Endothelial cell of umbilical vein (primary cell): ENCODE measurements around the gene TACR1. TPM values are rescaled to one million over a fixed set of nuclear protein-coding genes. Genes with fewer than 3 reads are reported as not detected.

ENCODE experiments used
- BruUV-seq: library from RNA; stranded (reverse); fragments of 400-500 nt; replicated peaks from 2 replicates; lab custom pipeline; 2021; lab: Mats Ljungman, UMichigan
- CTCF ChIA-PET: fragments of 300-600, 350-600 bp; sonication (Branson Sonifier 250); formaldehyde crosslinking; loops from one replicate; lab custom pipeline; 2021; ENCODE audit warnings: antibody characterized with exemption, inconsistent platforms; lab: Charles Lee
- POLR2A ChIA-PET: fragments of 300-600, 350-600 bp; sonication (Branson Sonifier 250); formaldehyde crosslinking; loops from one replicate; lab custom pipeline; 2021; ENCODE audit warnings: antibody characterized with exemption, inconsistent platforms; lab: Charles Lee
- DNase-seq: peaks from one replicate; pipeline ENCODE4 v3.0.0-alpha.2; 2011; ENCODE audit warnings: low read depth, low spot score
- FAIRE-seq: peaks from 2 replicates; lab custom pipeline; 2011; peaks lifted over from hg19 to GRCh38; lab: Jason Lieb, UNC
- H2AFZ ChIP-seq: 2 replicates; pipeline ENCODE4 v1.6.0; 2012; ENCODE audit warnings: low read depth, low read length, control low read depth, inconsistent platforms
- H3K27ac ChIP-seq: 2 replicates; pipeline ENCODE4 v1.5.1; 2011; ENCODE audit warnings: low read depth, mild to moderate bottlenecking, control low read depth, low read length, moderate library complexity; ENCODE audit not compliant: insufficient read depth
- H3K27me3 ChIP-seq, 2 experiments: 2 replicates each; pipeline versions ENCODE4 v1.6.0 to v1.6.1; 2011; ENCODE audit warnings: low read length in 2 of 2, mixed read lengths in 1 of 2; ENCODE audit not compliant: control insufficient read depth in 2 of 2, insufficient read depth in 2 of 2
- H3K36me3 ChIP-seq, 2 experiments: 2 replicates in 1 of 2; 3 replicates in 1 of 2; pipeline ENCODE4 v1.5.1; 2011; ENCODE audit warnings: low read length in 2 of 2, mild to moderate bottlenecking in 1 of 2, moderate library complexity in 1 of 2; ENCODE audit not compliant: control insufficient read depth in 2 of 2, insufficient read depth in 2 of 2; ENCODE audit errors: extremely low read depth in 1 of 2
- H3K4me1 ChIP-seq: 3 replicates; pipeline ENCODE4 v1.5.1; 2011; ENCODE audit warnings: mild to moderate bottlenecking, low read length; ENCODE audit not compliant: control insufficient read depth, insufficient read depth; ENCODE audit errors: extremely low read depth
- H3K4me2 ChIP-seq: 2 replicates; pipeline ENCODE4 v1.6.1; 2011; ENCODE audit warnings: low read length, control low read depth, mixed read lengths; ENCODE audit not compliant: insufficient read depth
- H3K4me3 ChIP-seq, 3 experiments: fragments of 200-600 bp in 1 of 3; sonication (generic), shearing (Covaris generic) in 1 of 3; replicated peaks in 1 of 3; 2 replicates each; pipeline ENCODE4 v1.5.1; 2011 to 2016; ENCODE audit warnings: control low read depth in 3 of 3, low read length in 3 of 3, mild to moderate bottlenecking in 2 of 3, inconsistent platforms in 1 of 3, low read depth in 1 of 3, moderate library complexity in 1 of 3; ENCODE audit not compliant: insufficient read depth in 1 of 3
- H3K79me2 ChIP-seq: 2 replicates; pipeline ENCODE4 v1.6.0; 2012; ENCODE audit warnings: low read length, inconsistent platforms; ENCODE audit not compliant: control insufficient read depth, insufficient read depth
- H3K9ac ChIP-seq: replicated peaks from 2 replicates; pipeline ENCODE3; 2011; ENCODE audit warnings: low read length, control low read depth; ENCODE audit not compliant: insufficient read depth; ENCODE audit errors: extremely low read depth
- H3K9me1 ChIP-seq: replicated peaks from 3 replicates; pipeline ENCODE4 v1.6.0; 2011; ENCODE audit warnings: mild to moderate bottlenecking, low read length; ENCODE audit not compliant: control insufficient read depth, insufficient read depth; ENCODE audit errors: extremely low read depth
- H3K9me3 ChIP-seq: replicated peaks from 2 replicates; pipeline ENCODE4 v1.5.1; 2012; ENCODE audit warnings: low read length, inconsistent platforms; ENCODE audit not compliant: control insufficient read depth, insufficient read depth
- H4K20me1 ChIP-seq: replicated peaks from 2 replicates; pipeline ENCODE3; 2011; ENCODE audit warnings: mild to moderate bottlenecking, low read length; ENCODE audit not compliant: control insufficient read depth, insufficient read depth; ENCODE audit errors: extremely low read depth
- EZH2 ChIP-seq: IDR thresholded peaks from 2 replicates; pipeline ENCODE4 v1.6.1; 2012; ENCODE audit warnings: borderline replicate concordance, low read depth, mild to moderate bottlenecking, moderate library complexity, low read length, inconsistent platforms; ENCODE audit not compliant: severe bottlenecking
- FOS ChIP-seq: IDR thresholded peaks from 2 replicates; pipeline ENCODE4 v1.6.1; 2011; ENCODE audit warnings: mild to moderate bottlenecking, low read length, moderate library complexity, borderline replicate concordance; ENCODE audit not compliant: insufficient read depth
- GATA2 ChIP-seq: IDR thresholded peaks from 2 replicates; pipeline ENCODE4 v1.7.0; 2011; ENCODE audit warnings: low read depth, mild to moderate bottlenecking, moderate library complexity, mixed read lengths, low read length; ENCODE audit not compliant: insufficient read length, insufficient read depth
- JUN ChIP-seq: IDR thresholded peaks from 2 replicates; pipeline ENCODE4 v1.6.1; 2011; ENCODE audit warnings: borderline replicate concordance, low read depth; ENCODE audit not compliant: insufficient read length, insufficient read depth
- MYC ChIP-seq: IDR thresholded peaks from one replicate; pipeline ENCODE4 v1.6.1; 2011; ENCODE audit warnings: mild to moderate bottlenecking, low read depth, low read length
- POLR2A ChIP-seq: IDR thresholded peaks from 2 replicates; pipeline ENCODE4 v1.6.1; 2012; ENCODE audit warnings: low read depth, mild to moderate bottlenecking, control low read depth, low read length
- POLR2AphosphoS5 ChIP-seq: IDR thresholded peaks from 2 replicates; pipeline ENCODE4 v1.6.1; 2012; ENCODE audit warnings: low read depth, mild to moderate bottlenecking, control low read depth, low read length, moderate library complexity; ENCODE audit not compliant: insufficient read depth
- dilution Hi-C: fragments of 300-500 bp; cut with MboI; formaldehyde crosslinking; loops from one replicate; pipeline ENCODE4 v1.15.0; 2019; ENCODE audit warnings: low sequenced_read_pairs; ENCODE audit not compliant: extremely low pct_ligation_motif_present
- intact Hi-C: fragments of 100-400 bp; cut with micrococcal nuclease; formaldehyde crosslinking; loops from one replicate; pipeline ENCODE4 v1.10.0; 2022
- polyA plus RNA-seq, 4 experiments: library from polyadenylated mRNA; depleted of rRNA in 3 of 4; stranded (reverse) in 3 of 4; unstranded in 1 of 4; fragments of >200 nt; gene quantifications; 2 replicates each; pipeline versions ENCODE4 v1.2.1 to v1.2.3, GENCODE V29; 2011 to 2012; ENCODE audit warnings: missing spikeins in 1 of 4
- total RNA-seq: library from RNA; stranded (reverse); gene quantifications from 2 replicates; pipeline ENCODE4 v1.2.3, GENCODE V29; 2021
- TF ChIP-seq, protein P1 (sequence below): IDR thresholded peaks from 2 replicates; pipeline ENCODE4 v1.6.1; 2011; ENCODE audit not compliant: insufficient read depth, insufficient read length
- TF ChIP-seq, protein P2 (sequence below), 2 donors: IDR thresholded peaks; 1 replicate in 1 of 2; 2 replicates in 1 of 2; pipeline ENCODE4 v1.5.1; 2011; ENCODE audit warnings: low read length in 2 of 2, mild to moderate bottlenecking in 2 of 2, moderate library complexity in 2 of 2, control low read depth in 1 of 2, inconsistent platforms in 1 of 2, low read depth in 1 of 2; ENCODE audit not compliant: insufficient read depth in 1 of 2; ENCODE audit errors: extremely low read depth in 1 of 2

Gene TACR1
- total and polyA plus RNA-seq, 2 donors (not counting 3 experiments of a cell fraction or from before 2014, with no cell fraction given) = not detected

DNA sequence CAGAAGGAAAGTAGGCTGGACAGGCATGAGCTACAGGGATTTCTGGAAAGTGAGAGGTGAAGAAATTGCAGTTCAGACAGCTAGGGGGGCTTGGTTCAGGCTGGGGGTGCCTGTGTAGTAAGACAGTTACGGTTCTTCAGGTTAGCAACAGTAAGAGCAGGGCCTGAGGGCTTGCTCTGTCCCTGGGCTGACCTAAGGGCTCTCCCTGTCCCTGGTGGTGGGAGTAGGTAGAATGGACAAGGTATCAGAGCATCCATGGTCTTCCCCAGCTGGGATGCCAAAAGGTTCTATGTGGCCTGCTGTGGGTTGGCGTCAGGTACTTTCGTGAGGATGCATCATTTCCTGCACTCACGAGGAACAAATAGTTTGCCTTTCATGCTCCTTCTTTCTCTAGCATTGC lies 34.6 kb upstream of the TACR1 start:
- H3K27me3 ChIP-seq = no peaks in the 10 kb centered on the region
- FAIRE-seq (no peak), DNase-seq (no peak)
- no peak overlapping the region for H3K9ac ChIP-seq
- H3K9me3 ChIP-seq = no peaks in the 10 kb centered on the region
- H2AFZ ChIP-seq = no peak overlapping the region
- TF ChIP-seq, protein P1, sequence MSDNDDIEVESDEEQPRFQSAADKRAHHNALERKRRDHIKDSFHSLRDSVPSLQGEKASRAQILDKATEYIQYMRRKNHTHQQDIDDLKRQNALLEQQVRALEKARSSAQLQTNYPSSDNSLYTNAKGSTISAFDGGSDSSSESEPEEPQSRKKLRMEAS = no peak
- TF ChIP-seq JUN = no peak
- TF ChIP-seq FOS = no peak
- TF ChIP-seq, protein P2, sequence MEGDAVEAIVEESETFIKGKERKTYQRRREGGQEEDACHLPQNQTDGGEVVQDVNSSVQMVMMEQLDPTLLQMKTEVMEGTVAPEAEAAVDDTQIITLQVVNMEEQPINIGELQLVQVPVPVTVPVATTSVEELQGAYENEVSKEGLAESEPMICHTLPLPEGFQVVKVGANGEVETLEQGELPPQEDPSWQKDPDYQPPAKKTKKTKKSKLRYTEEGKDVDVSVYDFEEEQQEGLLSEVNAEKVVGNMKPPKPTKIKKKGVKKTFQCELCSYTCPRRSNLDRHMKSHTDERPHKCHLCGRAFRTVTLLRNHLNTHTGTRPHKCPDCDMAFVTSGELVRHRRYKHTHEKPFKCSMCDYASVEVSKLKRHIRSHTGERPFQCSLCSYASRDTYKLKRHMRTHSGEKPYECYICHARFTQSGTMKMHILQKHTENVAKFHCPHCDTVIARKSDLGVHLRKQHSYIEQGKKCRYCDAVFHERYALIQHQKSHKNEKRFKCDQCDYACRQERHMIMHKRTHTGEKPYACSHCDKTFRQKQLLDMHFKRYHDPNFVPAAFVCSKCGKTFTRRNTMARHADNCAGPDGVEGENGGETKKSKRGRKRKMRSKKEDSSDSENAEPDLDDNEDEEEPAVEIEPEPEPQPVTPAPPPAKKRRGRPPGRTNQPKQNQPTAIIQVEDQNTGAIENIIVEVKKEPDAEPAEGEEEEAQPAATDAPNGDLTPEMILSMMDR (IDR thresholded peaks at IDR 0.05; ENCODE audit: extremely low read depth in 1 of 2, insufficient read depth in 1 of 2, low read depth in 1 of 2, low read length in 2 of 2) = no peak
- no peak for TF ChIP-seq EZH2
- TF ChIP-seq MYC = no peak
- TF ChIP-seq POLR2AphosphoS5 = no peak
- no peak for TF ChIP-seq POLR2A
- TF ChIP-seq GATA2 = no peak
- no peak overlapping the region for H3K4me3 ChIP-seq
- no TSS peak for BruUV-seq
- H3K79me2 ChIP-seq = no peaks in the 10 kb centered on the region
- dilution Hi-C loops (no loop called here), intact Hi-C loops (no loop called here)
- ChIA-PET POLR2A (no interaction called here), CTCF (interaction anchor here (0.6 kb wide), 1 partner anchor 168 kb away, joined by 3 read pairs; no protein-coding TSS in a partner anchor)
- no peaks in the 10 kb centered on the region for H3K4me1 ChIP-seq
- H3K36me3 ChIP-seq = no peaks in the 10 kb centered on the region
- H3K27ac ChIP-seq = no peak overlapping the region
- no peak overlapping the region for H3K4me2 ChIP-seq
- H3K9me1 ChIP-seq = no peaks in the 10 kb centered on the region
- no peaks in the 10 kb centered on the region for H4K20me1 ChIP-seq
